ENCODE results near the gene MRPL12. TPM values are rescaled to one million over a fixed set of nuclear protein-coding genes. Genes with fewer than 3 reads are reported as not detected.
"Not testable (repeated sequence)": the region's sequence is repeated elsewhere in the genome, so short reads cannot be mapped to it uniquely, and the experiment has no call there.

MRPL12 gene
- total and polyA plus RNA-seq, 2 donors from 2014 or later, result 52.4 to 251 TPM

- no peaks in the 10 kb centered on the region for H3K27me3 ChIP-seq (ENCODE audit: control insufficient read depth, insufficient read depth, low read length)
- no peak overlapping the region for H3K27ac ChIP-seq (ENCODE audit: low read depth in 2 of 2, low read length in 2 of 2)
- H3K4me1 ChIP-seq (ENCODE audit: control insufficient read depth in 2 of 3, insufficient read depth in 2 of 3, low read depth in 1 of 3, low read length in 3 of 3), result peaks cover 0 to 7% (median 0%) of the 10 kb centered on the region in 3 donors
- no peak for FAIRE-seq
- DNase-seq, result no peak
- no peak overlapping the region for H3K4me3 ChIP-seq (ENCODE audit: low read length in 3 of 3)
- H3K9ac ChIP-seq (ENCODE audit: low read length in 3 of 3), result no peak overlapping the region
- H3K36me3 ChIP-seq (ENCODE audit: control insufficient read depth in 2 of 3, insufficient read depth in 3 of 3, low read length in 3 of 3), result no peaks in the 10 kb centered on the region
- no peak for TF ChIP-seq CTCF (IDR thresholded peaks at IDR 0.05; ENCODE audit: borderline replicate concordance, extremely low read depth, insufficient read depth)
- no peaks in the 10 kb centered on the region for H3K9me3 ChIP-seq (ENCODE audit: control insufficient read depth in 2 of 3, insufficient read depth in 1 of 3, low read length in 3 of 3)
- intact Hi-C loops (cut with DNase I), result no loop called here
Observed at GRCh38 chr17:81737947-81738800, 35.0 kb downstream of the MRPL12 start.

DNA sequence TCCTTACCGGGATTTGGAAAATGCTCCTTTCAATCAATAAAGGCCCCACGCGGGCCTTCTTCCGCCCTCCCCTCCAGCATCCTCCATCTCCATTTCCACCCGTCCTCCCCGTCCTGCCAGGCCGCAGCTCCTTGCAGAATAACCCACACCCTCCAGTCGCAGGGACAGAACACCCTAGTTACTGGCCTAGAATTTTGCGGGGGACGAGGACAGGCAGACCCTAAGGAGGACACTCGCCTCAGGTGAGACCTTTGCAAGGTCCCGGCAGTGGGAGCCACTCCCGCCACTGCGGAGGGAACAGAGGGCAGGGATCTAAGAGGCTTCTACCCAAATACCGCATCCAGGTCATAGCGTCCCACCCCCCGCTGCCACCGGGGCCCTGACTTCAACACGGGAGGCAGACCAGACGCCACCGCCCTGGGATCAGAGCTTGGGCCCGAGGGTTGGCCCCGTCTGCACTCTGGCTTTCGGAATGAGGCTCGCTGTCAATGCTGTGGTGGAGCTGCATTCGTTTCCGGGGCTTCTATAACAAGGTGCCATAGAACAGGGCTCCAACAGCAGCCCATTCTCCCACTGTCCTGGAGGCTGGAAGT is 35.7 kb downstream of the MRPL12 start:
- H3K27me3 ChIP-seq (ENCODE audit: control insufficient read depth, insufficient read depth, low read length), result no peaks in the 10 kb centered on the region
- no peaks in the 10 kb centered on the region for H3K9me3 ChIP-seq (ENCODE audit: control insufficient read depth in 2 of 3, insufficient read depth in 1 of 3, low read length in 3 of 3)
- TF ChIP-seq CTCF (IDR thresholded peaks at IDR 0.05; ENCODE audit: borderline replicate concordance, extremely low read depth, insufficient read depth), result no peak
- H3K36me3 ChIP-seq (ENCODE audit: control insufficient read depth in 2 of 3, insufficient read depth in 3 of 3, low read length in 3 of 3), result no peaks in the 10 kb centered on the region
- intact Hi-C loops (cut with DNase I), result no loop called here
- no peak overlapping the region for H3K27ac ChIP-seq (ENCODE audit: low read depth in 2 of 2, low read length in 2 of 2)
- no peak overlapping the region for H3K9ac ChIP-seq (ENCODE audit: low read length in 3 of 3)
- DNase-seq, result no peak
- no peak for FAIRE-seq
- H3K4me3 ChIP-seq (ENCODE audit: low read length in 3 of 3), result no peak overlapping the region
- peaks cover 0 to 7% (median 0%) of the 10 kb centered on the region in 3 donors for H3K4me1 ChIP-seq (ENCODE audit: control insufficient read depth in 2 of 3, insufficient read depth in 2 of 3, low read depth in 1 of 3, low read length in 3 of 3)

DNA sequence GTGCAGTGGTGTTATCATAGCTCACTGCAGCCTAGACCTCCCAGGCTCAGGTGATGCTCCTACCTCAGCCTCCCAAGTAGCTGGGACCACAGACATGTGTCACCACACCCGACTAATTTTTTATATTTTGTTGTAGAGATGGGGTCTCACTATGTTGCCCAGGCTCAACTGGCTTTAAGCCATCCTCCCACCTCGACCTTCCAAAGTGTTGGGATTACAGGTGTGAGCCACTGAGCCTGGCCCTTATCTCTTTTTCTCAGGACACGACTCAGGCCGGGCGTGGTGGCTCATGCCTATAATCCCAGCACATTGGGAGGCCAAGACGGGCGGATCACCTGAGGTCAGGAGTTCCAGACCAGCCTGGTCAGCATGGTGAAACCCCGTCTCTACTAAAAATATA is 36.4 kb downstream of the MRPL12 start:
- intact Hi-C loops (cut with DNase I); H3K4me1 ChIP-seq (ENCODE audit: control insufficient read depth in 2 of 3, insufficient read depth in 2 of 3, low read depth in 1 of 3, low read length in 3 of 3); H3K9ac ChIP-seq (ENCODE audit: low read length in 3 of 3); H3K4me3 ChIP-seq (ENCODE audit: low read length in 3 of 3); DNase-seq; H3K27ac ChIP-seq (ENCODE audit: low read depth in 2 of 2, low read length in 2 of 2); H3K9me3 ChIP-seq (ENCODE audit: control insufficient read depth in 2 of 3, insufficient read depth in 1 of 3, low read length in 3 of 3); FAIRE-seq; H3K36me3 ChIP-seq (ENCODE audit: control insufficient read depth in 2 of 3, insufficient read depth in 3 of 3, low read length in 3 of 3); H3K27me3 ChIP-seq (ENCODE audit: control insufficient read depth, insufficient read depth, low read length): not testable (repeated sequence)

- Histone ChIP-seq H3K9ac (ENCODE audit: low read length in 3 of 3) (no peak overlapping the region), H3K27me3 (ENCODE audit: control insufficient read depth, insufficient read depth, low read length) (no peaks in the 10 kb centered on the region), H3K9me3 (ENCODE audit: control insufficient read depth in 2 of 3, insufficient read depth in 1 of 3, low read length in 3 of 3) (no peaks in the 10 kb centered on the region), H3K4me1 (ENCODE audit: control insufficient read depth in 2 of 3, insufficient read depth in 2 of 3, low read depth in 1 of 3, low read length in 3 of 3) (peaks cover 0 to 6% (median 0%) of the 10 kb centered on the region in 3 donors), H3K27ac (ENCODE audit: low read depth in 2 of 2, low read length in 2 of 2) (no peak overlapping the region), H3K4me3 (ENCODE audit: low read length in 3 of 3) (no peak overlapping the region), H3K36me3 (ENCODE audit: control insufficient read depth in 2 of 3, insufficient read depth in 3 of 3, low read length in 3 of 3) (no peaks in the 10 kb centered on the region)
- no peak for TF ChIP-seq CTCF (IDR thresholded peaks at IDR 0.05; ENCODE audit: borderline replicate concordance, extremely low read depth, insufficient read depth)
- no peak for FAIRE-seq
- peak in 1 of 5 donors; percentile 75 for DNase-seq
- intact Hi-C loops (cut with DNase I), result no loop called here
Observed at GRCh38 chr17:81740395-81740961, 37.3 kb downstream of the MRPL12 start.
